B cell (primary cell): ENCODE measurements around the gene HDHD3.

Experiments used
- CTCF ChIP-seq: fragments of 200-600 bp; IDR thresholded peaks from one replicate; pipeline ENCODE4 v1.8.0; 2022; ENCODE audit warnings: antibody characterized with exemption, mild to moderate bottlenecking
- EZH2 ChIP-seq: IDR thresholded peaks from 2 replicates; pipeline ENCODE4 v1.6.1; 2012; ENCODE audit warnings: borderline replicate concordance, low read depth, mild to moderate bottlenecking, moderate library complexity, low read length; ENCODE audit not compliant: insufficient read depth, poor library complexity, severe bottlenecking

GRCh38 chr9:113337714-113338113 is 39.1 kb downstream of the HDHD3 start:
- TF ChIP-seq CTCF (no peak), EZH2 (no peak)
